HG03520 (cell line): ENCODE measurements around the gene SCUBE3.

Source experiments
- ATAC-seq: cut with Tn5 transposase; IDR thresholded peaks from one replicate; pipeline ENCODE4 v1.9.1; 2021; ENCODE audit warnings: mild to moderate bottlenecking, moderate library complexity; ENCODE audit not compliant: unreplicated experiment

The SCUBE3 gene

GRCh38 chr6:35264550-35265274, 51.0 kb downstream of the SCUBE3 start:
- ATAC-seq = no peak

- ATAC-seq = no peak
These were observed 51.8 kb downstream of the SCUBE3 start for GRCh38 chr6:35265523-35265922.

- ATAC-seq = no peak
These were observed 53.7 kb downstream of the SCUBE3 start for GRCh38 chr6:35267446-35267845.

- ATAC-seq = no peak
These were observed 54.1 kb downstream of the SCUBE3 start for GRCh38 chr6:35267897-35268296.

GRCh38 chr6:35272005-35272404, 58.2 kb downstream of the SCUBE3 start:
- ATAC-seq = no peak

- no peak for ATAC-seq
These were observed 60.2 kb downstream of the SCUBE3 start for GRCh38 chr6:35273822-35274559.

GRCh38 chr6:35275744-35276260, 62.0 kb downstream of the SCUBE3 start:
- ATAC-seq = no peak

- no peak for ATAC-seq
These were observed 65.0 kb downstream of the SCUBE3 start for GRCh38 chr6:35278708-35279107.

GRCh38 chr6:35280903-35281302, 67.1 kb downstream of the SCUBE3 start:
- no peak for ATAC-seq

GRCh38 chr6:35282472-35282871, 68.7 kb downstream of the SCUBE3 start:
- no peak for ATAC-seq

GRCh38 chr6:35283361-35283760, 69.6 kb downstream of the SCUBE3 start:
- no peak for ATAC-seq

GRCh38 chr6:35287671-35288396, 74.1 kb downstream of the SCUBE3 start:
- ATAC-seq = no peak

GRCh38 chr6:35288834-35289233, 75.1 kb downstream of the SCUBE3 start:
- no peak for ATAC-seq

- no peak for ATAC-seq
These were observed 77.7 kb downstream of the SCUBE3 start for GRCh38 chr6:35291491-35291890.

GRCh38 chr6:35292494-35292893, 78.7 kb downstream of the SCUBE3 start:
- no peak for ATAC-seq

- no peak for ATAC-seq
These were observed 79.9 kb downstream of the SCUBE3 start for GRCh38 chr6:35293681-35294080.

- ATAC-seq = no peak
These were observed 80.7 kb downstream of the SCUBE3 start for GRCh38 chr6:35294308-35294945.

- ATAC-seq = no peak
These were observed 81.3 kb downstream of the SCUBE3 start for GRCh38 chr6:35295036-35295435.

GRCh38 chr6:35295521-35296315, 82.0 kb downstream of the SCUBE3 start:
- no peak for ATAC-seq

- no peak for ATAC-seq
These were observed 83.3 kb downstream of the SCUBE3 start for GRCh38 chr6:35296931-35297600.
